Hepatocyte (in vitro differentiated cells): ENCODE data around the gene IBSP.

Experiments used
- CTCF ChIP-seq: fragments of 200-600 bp; sonication (generic); IDR thresholded peaks from 2 replicates; pipeline ENCODE4 v1.5.1; 2016; ENCODE audit warnings: antibody characterized with exemption, mild to moderate bottlenecking; ENCODE audit not compliant: poor library complexity
- EZH2 ChIP-seq: fragments of 200-600 bp; sonication (generic); IDR thresholded peaks from 2 replicates; pipeline ENCODE4 v1.6.1; 2016; ENCODE audit warnings: antibody characterized with exemption, mild to moderate bottlenecking, borderline replicate concordance

- TF ChIP-seq CTCF (no peak), EZH2 (no peak)
These were observed 36.4 kb downstream of the IBSP start for GRCh38 chr4:87835743-87836142.
